OCI-LY3 (cell line): ENCODE results near the gene ANKRD11.

Source experiments
- EZH2phosphoT487 ChIP-seq: fragments of 200-600 bp; shearing (Covaris generic); IDR thresholded peaks from 2 replicates; pipeline ENCODE4 v1.6.1; 2018; ENCODE audit warnings: antibody characterized with exemption, mixed run types, low read depth
- TF ChIP-seq, protein P1 (sequence below): fragments of 200-600, 300-600 bp; sonication (generic); IDR thresholded peaks from 2 replicates; pipeline ENCODE4 v1.5.1; 2014; ENCODE audit warnings: antibody characterized with exemption, low read length, low read depth

- TF ChIP-seq, protein P1, sequence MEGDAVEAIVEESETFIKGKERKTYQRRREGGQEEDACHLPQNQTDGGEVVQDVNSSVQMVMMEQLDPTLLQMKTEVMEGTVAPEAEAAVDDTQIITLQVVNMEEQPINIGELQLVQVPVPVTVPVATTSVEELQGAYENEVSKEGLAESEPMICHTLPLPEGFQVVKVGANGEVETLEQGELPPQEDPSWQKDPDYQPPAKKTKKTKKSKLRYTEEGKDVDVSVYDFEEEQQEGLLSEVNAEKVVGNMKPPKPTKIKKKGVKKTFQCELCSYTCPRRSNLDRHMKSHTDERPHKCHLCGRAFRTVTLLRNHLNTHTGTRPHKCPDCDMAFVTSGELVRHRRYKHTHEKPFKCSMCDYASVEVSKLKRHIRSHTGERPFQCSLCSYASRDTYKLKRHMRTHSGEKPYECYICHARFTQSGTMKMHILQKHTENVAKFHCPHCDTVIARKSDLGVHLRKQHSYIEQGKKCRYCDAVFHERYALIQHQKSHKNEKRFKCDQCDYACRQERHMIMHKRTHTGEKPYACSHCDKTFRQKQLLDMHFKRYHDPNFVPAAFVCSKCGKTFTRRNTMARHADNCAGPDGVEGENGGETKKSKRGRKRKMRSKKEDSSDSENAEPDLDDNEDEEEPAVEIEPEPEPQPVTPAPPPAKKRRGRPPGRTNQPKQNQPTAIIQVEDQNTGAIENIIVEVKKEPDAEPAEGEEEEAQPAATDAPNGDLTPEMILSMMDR = no peak
- no peak for TF ChIP-seq EZH2phosphoT487
Measured at GRCh38 chr16:89323120-89323960, 167.0 kb downstream of the ANKRD11 start.
